Thymus (tissue), 11 donors: ENCODE data around the gene GRID1. TPM values are rescaled to one million over a fixed set of nuclear protein-coding genes. Genes with fewer than 3 reads are reported as not detected.

Experiments
- DNase-seq, 9 donors: peaks; one replicate each; pipeline ENCODE4 v3.0.0-alpha.2; 2013; ENCODE audit warnings: low spot score in 9 of 9, low read depth in 6 of 9, missing footprints in 1 of 9
- H3K27ac ChIP-seq, 2 donors: one replicate each; pipeline ENCODE4 v1.5.1; 2013; ENCODE audit warnings: control low read depth in 1 of 2, low read depth in 1 of 2, low read length in 1 of 2, mild to moderate bottlenecking in 1 of 2, moderate library complexity in 1 of 2
- H3K27me3 ChIP-seq, 2 donors: one replicate each; pipeline ENCODE4 v1.5.1; 2013; ENCODE audit warnings: low read length in 1 of 2; ENCODE audit not compliant: control insufficient read depth in 2 of 2, insufficient read depth in 1 of 2
- H3K36me3 ChIP-seq, 2 donors: one replicate each; pipeline ENCODE4 v1.5.1; 2013; ENCODE audit warnings: low read length in 1 of 2, mild to moderate bottlenecking in 1 of 2, moderate library complexity in 1 of 2; ENCODE audit not compliant: control insufficient read depth in 2 of 2, insufficient read depth in 2 of 2
- H3K4me1 ChIP-seq, 2 donors: one replicate each; pipeline ENCODE4 v1.5.1; 2013; ENCODE audit warnings: low read length in 2 of 2; ENCODE audit not compliant: control insufficient read depth in 2 of 2, insufficient read depth in 2 of 2
- H3K4me3 ChIP-seq, 2 donors: one replicate each; pipeline ENCODE4 v1.5.1; 2013; ENCODE audit warnings: low read length in 2 of 2, control low read depth in 1 of 2, mild to moderate bottlenecking in 1 of 2
- H3K9me3 ChIP-seq, 2 donors: one replicate each; pipeline ENCODE4 v1.5.1; 2013; ENCODE audit warnings: low read length in 1 of 2, mild to moderate bottlenecking in 1 of 2; ENCODE audit not compliant: control insufficient read depth in 2 of 2, insufficient read depth in 1 of 2
- WGBS: extraction: QIAGEN DNeasy Blood & Tissue Kit; methylation state at CpG from one replicate; pipeline ENCODE4 v1.1.7; 2013; 5-methylcytosine and 5-hydroxymethylcytosine counted together
- polyA plus RNA-seq: library from polyadenylated mRNA; stranded (reverse); fragments of 200-250 nt; gene quantifications from one replicate; pipeline ENCODE4 v1.2.3, GENCODE V29; 2013
- total RNA-seq: library from RNA; stranded (reverse); fragments of 120-200 nt; gene quantifications from one replicate; pipeline ENCODE4 v1.2.4, GENCODE V29; 2013
- donor health status: healthy.

Gene GRID1
- total and polyA plus RNA-seq, 2 donors, result 0.33 to 0.46 TPM

GRCh38 chr10:86365346-86366032 is 1.1 kb downstream of the GRID1 start:
- no peak for DNase-seq
- Histone ChIP-seq H3K9me3 (no peaks in the 10 kb centered on the region), H3K4me1 (peaks cover 2 to 4% of the 10 kb centered on the region in 2 donors), H3K27me3 (peaks cover 79 to 91% of the 10 kb centered on the region in 2 donors), H3K4me3 (peak overlapping the region in 1 of 2 donors; percentile 45), H3K27ac (no peak overlapping the region), H3K36me3 (no peaks in the 10 kb centered on the region)
- WGBS, result 4% methylated on average over 47 of the region's 47 CpGs

GRCh38 chr10:86364491-86365345 is 1.9 kb downstream of the GRID1 start:
- H3K4me1 ChIP-seq, result peaks cover 2 to 4% of the 10 kb centered on the region in 2 donors
- no peak for DNase-seq
- H3K27me3 ChIP-seq, result peaks cover 75 to 84% of the 10 kb centered on the region in 2 donors
- H3K9me3 ChIP-seq, result no peaks in the 10 kb centered on the region
- no peak overlapping the region for H3K4me3 ChIP-seq
- no peak overlapping the region for H3K27ac ChIP-seq
- H3K36me3 ChIP-seq, result no peaks in the 10 kb centered on the region
- 9% methylated on average over 46 of the region's 46 CpGs for WGBS

GRCh38 chr10:86363833-86364490 is 2.6 kb downstream of the GRID1 start:
- Histone ChIP-seq H3K27me3 (peaks cover 69 to 78% of the 10 kb centered on the region in 2 donors), H3K9me3 (no peaks in the 10 kb centered on the region), H3K4me3 (no peak overlapping the region)

GRCh38 chr10:86363184-86363832 is 3.3 kb downstream of the GRID1 start:
- Histone ChIP-seq H3K9me3 (no peaks in the 10 kb centered on the region), H3K4me1 (peaks cover 2 to 4% of the 10 kb centered on the region in 2 donors), H3K36me3 (no peaks in the 10 kb centered on the region), H3K27me3 (peaks cover 63 to 74% of the 10 kb centered on the region in 2 donors), H3K4me3 (no peak overlapping the region), H3K27ac (no peak overlapping the region)
- 4% methylated on average over 80 of the region's 80 CpGs for WGBS
- no peak for DNase-seq

More at GRCh38 chr10:86363833-86364490, 2.6 kb downstream of the GRID1 start:
- no peak for DNase-seq
- H3K27ac ChIP-seq, result no peak overlapping the region
- H3K36me3 ChIP-seq, result no peaks in the 10 kb centered on the region
- WGBS, result 20% methylated on average over 29 of the region's 29 CpGs
- peaks cover 2 to 4% of the 10 kb centered on the region in 2 donors for H3K4me1 ChIP-seq

- Histone ChIP-seq H3K4me3 (no peak overlapping the region), H3K27ac (no peak overlapping the region), H3K27me3 (peaks cover 57 to 68% of the 10 kb centered on the region in 2 donors), H3K9me3 (no peaks in the 10 kb centered on the region), H3K4me1 (peaks cover 2 to 4% of the 10 kb centered on the region in 2 donors), H3K36me3 (no peaks in the 10 kb centered on the region)
- WGBS, result 44% methylated on average over 15 of the region's 15 CpGs
- no peak for DNase-seq
Observed at GRCh38 chr10:86362586-86363183, 3.9 kb downstream of the GRID1 start.

- H3K27me3 ChIP-seq, result peaks cover 52 to 64% of the 10 kb centered on the region in 2 donors
- peaks cover 0 to 4% of the 10 kb centered on the region in 2 donors for H3K4me1 ChIP-seq
- WGBS, result 99% methylated on average over 2 of the region's 2 CpGs
- no peak overlapping the region for H3K4me3 ChIP-seq
- H3K36me3 ChIP-seq, result no peaks in the 10 kb centered on the region
- DNase-seq, result no peak
- no peaks in the 10 kb centered on the region for H3K9me3 ChIP-seq
- no peak overlapping the region for H3K27ac ChIP-seq
Observed at GRCh38 chr10:86362129-86362527, 4.5 kb downstream of the GRID1 start.

- H3K36me3 ChIP-seq, result no peaks in the 10 kb centered on the region
- WGBS, result 94% methylated on average over 5 of the region's 5 CpGs
- H3K4me1 ChIP-seq, result no peaks in the 10 kb centered on the region
- H3K27ac ChIP-seq, result no peak overlapping the region
- H3K27me3 ChIP-seq, result peaks cover 45 to 62% of the 10 kb centered on the region in 2 donors
- H3K9me3 ChIP-seq, result no peaks in the 10 kb centered on the region
- H3K4me3 ChIP-seq, result no peak overlapping the region
- DNase-seq, result no peak
Observed at GRCh38 chr10:86361156-86362128, 5.2 kb downstream of the GRID1 start.

- H3K27ac ChIP-seq, result no peak overlapping the region
- H3K4me3 ChIP-seq, result no peak overlapping the region
- WGBS, result 95% methylated on average over 5 of the region's 5 CpGs
- DNase-seq, result no peak
- peaks cover 37 to 56% of the 10 kb centered on the region in 2 donors for H3K27me3 ChIP-seq
- no peaks in the 10 kb centered on the region for H3K9me3 ChIP-seq
- no peaks in the 10 kb centered on the region for H3K36me3 ChIP-seq
- H3K4me1 ChIP-seq, result peaks cover 0 to 2% of the 10 kb centered on the region in 2 donors
Observed at GRCh38 chr10:86360657-86361056, 5.9 kb downstream of the GRID1 start.
